GM13976 (cell line): ENCODE results near the gene ZNF609.
A peak's percentile ranks its signal among the peaks of the same experiment; 100 is the strongest.

ENCODE experiments used
- DNase-seq: peaks from one replicate; pipeline ENCODE4 v3.0.0; 2012; ENCODE audit warnings: low spot score
- CTCF ChIP-seq: IDR thresholded peaks from 2 replicates; pipeline ENCODE4 v1.5.1; 2012; ENCODE audit warnings: borderline replicate concordance, mild to moderate bottlenecking; ENCODE audit not compliant: insufficient read depth; ENCODE audit errors: extremely low read depth, missing control alignments, control extremely low read depth
- in situ Hi-C: fragments of 300-500 bp; cut with MboI; formaldehyde crosslinking; loops from one replicate; pipeline ENCODE4 v1.12.0; 2022; ENCODE audit warnings: low sequenced_read_pairs, mixed read lengths, inconsistent platforms; ENCODE audit not compliant: unreplicated experiment

ZNF609 gene

GRCh38 chr15:64686130-64686735, 225.9 kb downstream of the ZNF609 start:
- in situ Hi-C loops = no loop called here
- TF ChIP-seq CTCF = peak; percentile 30
- DNase-seq = peak; percentile 63

GRCh38 chr15:64687172-64687571, 226.8 kb downstream of the ZNF609 start:
- DNase-seq = no peak
- in situ Hi-C loops = no loop called here
- no peak for TF ChIP-seq CTCF

GRCh38 chr15:64687688-64688087, 227.3 kb downstream of the ZNF609 start:
- no peak for TF ChIP-seq CTCF
- in situ Hi-C loops = no loop called here
- DNase-seq = no peak

GRCh38 chr15:64688770-64689169, 228.4 kb downstream of the ZNF609 start:
- in situ Hi-C loops = no loop called here
- TF ChIP-seq CTCF = no peak
- DNase-seq = no peak

- in situ Hi-C loops = no loop called here
- DNase-seq = no peak
- no peak for TF ChIP-seq CTCF
These were observed 229.6 kb downstream of the ZNF609 start for GRCh38 chr15:64690008-64690407.

- no peak for DNase-seq
- in situ Hi-C loops = no loop called here
- TF ChIP-seq CTCF = no peak
These were observed 230.4 kb downstream of the ZNF609 start for GRCh38 chr15:64690578-64691296.
